IMR-90 (cell line): ENCODE measurements around the gene ARHGAP12. TPM values are rescaled to one million over a fixed set of nuclear protein-coding genes. Genes with fewer than 3 reads are reported as not detected.

Experiments used
- ATAC-seq: fragments of 200-7000 bp; cut with Tn5 transposase; 2 replicates; pipeline ENCODE4 v1.9.1; 2020; ENCODE audit warnings: low read depth, mild to moderate bottlenecking, moderate library complexity
- BruUV-seq: library from RNA; stranded (reverse); fragments of 400-500 nt; replicated peaks from 2 replicates; lab custom pipeline; 2021; lab: Mats Ljungman, UMichigan
- CTCF ChIA-PET: fragments of 300-600 bp; formaldehyde crosslinking; extraction: SDS; loops from one replicate; lab custom pipeline; 2021; ENCODE audit warnings: antibody characterized with exemption; lab: Yijun Ruan, JAX
- POLR2A ChIA-PET: fragments of 300-600 bp; sonication (Branson Sonifier 250); formaldehyde crosslinking; loops from one replicate; lab custom pipeline; 2022; ENCODE audit warnings: antibody characterized with exemption; ENCODE audit not compliant: unreplicated experiment; lab: Charles Lee
- DNase-seq: peaks from one replicate; pipeline ENCODE4 v3.0.0; 2013
- H2AFZ ChIP-seq: replicated peaks from 2 replicates; pipeline ENCODE3; 2013; ENCODE audit warnings: low read length, mild to moderate bottlenecking; ENCODE audit not compliant: poor library complexity
- H2AK5ac ChIP-seq: 2 replicates; pipeline ENCODE4 v1.6.1; 2013; ENCODE audit warnings: low read depth, low read length, inconsistent platforms
- H2AK9ac ChIP-seq: replicated peaks from 2 replicates; pipeline ENCODE3; 2013; ENCODE audit warnings: mild to moderate bottlenecking, low read depth, low read length, moderate library complexity; ENCODE audit not compliant: poor library complexity
- H2BK120ac ChIP-seq: 2 replicates; pipeline ENCODE4 v1.6.1; 2013; ENCODE audit warnings: low read depth, low read length, inconsistent platforms
- H2BK15ac ChIP-seq: 3 replicates; pipeline ENCODE4 v1.6.1; 2013; ENCODE audit warnings: low read depth, low read length, inconsistent platforms
- H2BK20ac ChIP-seq: 2 replicates; pipeline ENCODE4 v1.6.1; 2013; ENCODE audit warnings: low read depth, mild to moderate bottlenecking, inconsistent platforms, low read length, moderate library complexity
- H2BK5ac ChIP-seq: 2 replicates; pipeline ENCODE4 v1.6.1; 2013; ENCODE audit warnings: mild to moderate bottlenecking, low read depth, low read length, inconsistent platforms; ENCODE audit not compliant: poor library complexity, severe bottlenecking
- H3K14ac ChIP-seq: replicated peaks from 2 replicates; pipeline ENCODE4 v1.6.1; 2013; ENCODE audit warnings: low read depth, low read length, inconsistent platforms
- H3K18ac ChIP-seq: 2 replicates; pipeline ENCODE4 v1.6.1; 2013; ENCODE audit warnings: low read depth, low read length, control low read depth
- H3K23ac ChIP-seq: 2 replicates; pipeline ENCODE4 v1.6.1; 2013; ENCODE audit warnings: low read depth, low read length, inconsistent platforms
- H3K27ac ChIP-seq: 2 replicates; pipeline ENCODE4 v1.5.1; 2013; ENCODE audit warnings: mild to moderate bottlenecking, control low read depth, low read length; ENCODE audit not compliant: insufficient read depth
- H3K27me3 ChIP-seq: 2 replicates; pipeline ENCODE4 v1.6.1; 2013; ENCODE audit warnings: low read length; ENCODE audit not compliant: control insufficient read depth, insufficient read depth
- H3K36me3 ChIP-seq: 2 replicates; pipeline ENCODE4 v1.6.1; 2013; ENCODE audit warnings: low read length, mixed read lengths; ENCODE audit not compliant: control insufficient read depth, insufficient read depth
- H3K4ac ChIP-seq: 2 replicates; pipeline ENCODE4 v1.6.1; 2013; ENCODE audit warnings: low read depth, low read length, inconsistent platforms
- H3K4me1 ChIP-seq: 2 replicates; pipeline ENCODE4 v1.6.1; 2013; ENCODE audit warnings: low read length, mixed read lengths; ENCODE audit not compliant: control insufficient read depth, insufficient read depth
- H3K4me2 ChIP-seq: 2 replicates; pipeline ENCODE4 v1.6.1; 2013; ENCODE audit warnings: low read depth, mild to moderate bottlenecking, control low read depth, low read length, moderate library complexity
- H3K4me3 ChIP-seq: 2 replicates; pipeline ENCODE4 v1.5.1; 2013; ENCODE audit warnings: low read depth, mild to moderate bottlenecking, control low read depth, low read length, moderate library complexity; ENCODE audit not compliant: insufficient read depth
- H3K56ac ChIP-seq: 2 replicates; pipeline ENCODE4 v1.6.1; 2013; ENCODE audit warnings: low read length, inconsistent platforms; ENCODE audit not compliant: insufficient read depth; ENCODE audit errors: extremely low read depth
- H3K79me1 ChIP-seq, 2 experiments: 2 replicates each; pipeline ENCODE4 v1.6.1; 2013; ENCODE audit warnings: low read length in 2 of 2, inconsistent platforms in 1 of 2, low read depth in 1 of 2
- H3K9ac ChIP-seq: 2 replicates; pipeline ENCODE4 v1.6.1; 2013; ENCODE audit warnings: low read depth, low read length, control low read depth
- H3K9me1 ChIP-seq: 2 replicates; pipeline ENCODE4 v1.6.1; 2013; ENCODE audit warnings: low read length, inconsistent platforms; ENCODE audit not compliant: insufficient read depth
- H3K9me3 ChIP-seq: 2 replicates; pipeline ENCODE4 v1.6.1; 2013; ENCODE audit warnings: low read length; ENCODE audit not compliant: control insufficient read depth, insufficient read depth
- H4K20me1 ChIP-seq: 2 replicates; pipeline ENCODE4 v1.6.1; 2013; ENCODE audit warnings: low read length, inconsistent platforms; ENCODE audit not compliant: insufficient read depth
- H4K5ac ChIP-seq: 2 replicates; pipeline ENCODE4 v1.6.1; 2013; ENCODE audit warnings: mild to moderate bottlenecking, low read depth, low read length, control low read depth
- H4K8ac ChIP-seq, 2 experiments: 2 replicates each; pipeline ENCODE4 v1.6.1; 2013; ENCODE audit warnings: low read depth in 2 of 2, low read length in 2 of 2, control low read depth in 1 of 2, inconsistent platforms in 1 of 2
- H4K91ac ChIP-seq: 2 replicates; pipeline ENCODE4 v1.6.1; 2013; ENCODE audit warnings: low read depth, low read length, inconsistent platforms; ENCODE audit not compliant: insufficient read depth
- BHLHE40 ChIP-seq: fragments of 150-350 bp; IDR thresholded peaks from 2 replicates; pipeline ENCODE4 v1.6.1; 2016; ENCODE audit warnings: mild to moderate bottlenecking, low read depth, low read length
- CEBPB ChIP-seq: IDR thresholded peaks from 2 replicates; pipeline ENCODE4 v1.6.1; 2012; ENCODE audit warnings: low read depth, low read length, improper control_type of control experiment
- CTCF ChIP-seq: conservative IDR thresholded peaks from 2 replicates; pipeline ENCODE4 v1.5.1; 2012; ENCODE audit warnings: mild to moderate bottlenecking, low read depth, low read length, improper control_type of control experiment
- ELK1 ChIP-seq: fragments of 150-350 bp; IDR thresholded peaks from 2 replicates; pipeline ENCODE4 v1.6.1; 2016; ENCODE audit warnings: low read depth, mild to moderate bottlenecking, low read length, moderate library complexity, borderline replicate concordance
- POLR2A ChIP-seq: IDR thresholded peaks from 2 replicates; pipeline ENCODE4 v1.6.1; 2012; ENCODE audit warnings: mild to moderate bottlenecking, low read depth, low read length
- RCOR1 ChIP-seq: IDR thresholded peaks from 2 replicates; pipeline ENCODE4 v1.6.1; 2012; ENCODE audit warnings: mild to moderate bottlenecking, low read length, improper control_type of control experiment; ENCODE audit not compliant: insufficient replicate concordance
- RFX5 ChIP-seq: IDR thresholded peaks from 2 replicates; pipeline ENCODE4 v1.8.0; 2012; ENCODE audit warnings: low read depth, mild to moderate bottlenecking, low read length, moderate library complexity
- WGBS, 2 experiments: methylation state at CpG; one replicate each; pipeline versions ENCODE4 v1.1.5 to v1.1.7; 2013; ENCODE audit warnings: missing lambda C conversion rate in 2 of 2; ENCODE audit not compliant: insufficient read length in 1 of 2; ENCODE audit errors: extremely low coverage in 2 of 2; 5-methylcytosine and 5-hydroxymethylcytosine counted together
- dilution Hi-C: fragments of 300-500 bp; cut with HindIII; formaldehyde crosslinking; loops from one replicate; pipeline ENCODE4 v1.14.3; 2018; ENCODE audit warnings: low sequenced_read_pairs; ENCODE audit not compliant: unreplicated experiment
- in situ Hi-C: fragments of 300-500 bp; cut with MboI; formaldehyde crosslinking; loops from 3 replicates; pipeline ENCODE4 v1.14.3; 2019; ENCODE audit warnings: low sequenced_read_pairs, inconsistent platforms, mixed read lengths
- intact Hi-C: fragments of 100-400 bp; cut with micrococcal nuclease; formaldehyde crosslinking; loops from 2 replicates; pipeline ENCODE4 v1.10.0; 2022
- polyA plus RNA-seq, 3 experiments: library from polyadenylated mRNA; depleted of rRNA; stranded (reverse); fragments of >200 nt; gene quantifications; 2 replicates each; pipeline ENCODE4 v1.2.3, GENCODE V29; 2012; ENCODE audit warnings: low replicate concordance in 1 of 3
- total RNA-seq: library from RNA; depleted of rRNA; stranded (reverse); fragments of >200 nt; gene quantifications from 2 replicates; pipeline ENCODE4 v1.2.3, GENCODE V29; 2012

Gene ARHGAP12
- total and polyA plus RNA-seq, 2 of the 4 experiments (the other 2 are of a cell fraction) = 9.0 to 28.5 TPM

- POLR2A ChIA-PET = no interaction called here
- no peak overlapping the region for H3K4me3 ChIP-seq
- H3K9me1 ChIP-seq = no peaks in the 10 kb centered on the region
- H3K27me3 ChIP-seq = no peaks in the 10 kb centered on the region
- peaks cover 9% of the 10 kb centered on the region for H3K4me1 ChIP-seq
- no peak overlapping the region for H3K4ac ChIP-seq
- CTCF ChIA-PET = no interaction called here
- intact Hi-C loops (no loop called here), dilution Hi-C loops (no loop called here), in situ Hi-C loops (no loop called here)
- H2BK120ac ChIP-seq = no peak overlapping the region
- H3K27ac ChIP-seq = 0 out of 2 replicates have a peak overlapping the region, but pooled peaks have one; percentile 16
- no peak overlapping the region for H3K23ac ChIP-seq
- peaks cover 4% of the 10 kb centered on the region; the same call in 1 of the 2 replicates for H3K36me3 ChIP-seq
- TF ChIP-seq POLR2A = no peak
- TF ChIP-seq RFX5 = no peak
- no peak for TF ChIP-seq CTCF
- no peak for TF ChIP-seq RCOR1
- TF ChIP-seq BHLHE40 = no peak
- no peak for TF ChIP-seq CEBPB
- TF ChIP-seq ELK1 = no peak
- H4K20me1 ChIP-seq = peaks cover 35% of the 10 kb centered on the region
- peaks cover 28 to 50% of the 10 kb centered on the region in 2 experiments for H3K79me1 ChIP-seq
- no peak overlapping the region for H4K5ac ChIP-seq
- H3K4me2 ChIP-seq = no peak overlapping the region
- DNase-seq (peak; percentile 22), ATAC-seq (no peak)
- no peak overlapping the region for H2BK15ac ChIP-seq
- no peak overlapping the region for H4K91ac ChIP-seq
- no peak overlapping the region for H3K56ac ChIP-seq
- WGBS, 2 experiments = no CpG with 5 or more reads among the region's 2 CpGs
- no peak overlapping the region for H3K9ac ChIP-seq
- no TSS peak for BruUV-seq
- H3K14ac ChIP-seq = no peak overlapping the region
- H4K8ac ChIP-seq = no peak overlapping the region
- H3K9me3 ChIP-seq = peaks cover 3% of the 10 kb centered on the region; the same call in 1 of the 2 replicates
- no peak overlapping the region for H2AK9ac ChIP-seq
- no peak overlapping the region for H2AFZ ChIP-seq
- H2AK5ac ChIP-seq = 0 out of 2 replicates have a peak overlapping the region, but pooled peaks have one; percentile 31
- H2BK20ac ChIP-seq = no peak overlapping the region
- peak overlapping the region; percentile 48 for H2BK5ac ChIP-seq
- no peak overlapping the region for H3K18ac ChIP-seq
Measured at GRCh38 chr10:31897506-31897905, 31.1 kb downstream of the ARHGAP12 start.
